H9 (cell line): Measurements from ENCODE around the gene KISS1R. TPM values are rescaled to one million over a fixed set of nuclear protein-coding genes. Genes with fewer than 3 reads are reported as not detected.

Experiments used
- DNase-seq: peaks from one replicate; pipeline ENCODE4 v3.0.0-alpha.2; 2017
- H2AFZ ChIP-seq: one replicate; pipeline ENCODE4 v1.6.1; 2013; ENCODE audit warnings: mild to moderate bottlenecking, low read length, control low read depth, moderate library complexity
- H2AK5ac ChIP-seq: 2 replicates; pipeline ENCODE4 v1.6.1; 2013; ENCODE audit warnings: low read length, control low read depth, mixed read lengths; ENCODE audit not compliant: insufficient read length
- H2BK120ac ChIP-seq: one replicate; pipeline ENCODE4 v1.6.1; 2013; ENCODE audit warnings: low read depth, mild to moderate bottlenecking, low read length, control low read depth, inconsistent platforms; ENCODE audit not compliant: poor library complexity, severe bottlenecking
- H2BK12ac ChIP-seq: 2 replicates; pipeline ENCODE4 v1.6.1; 2013; ENCODE audit warnings: low read length, control low read depth, mixed read lengths, low read depth; ENCODE audit not compliant: insufficient read length
- H2BK15ac ChIP-seq: 2 replicates; pipeline ENCODE4 v1.6.1; 2013; ENCODE audit warnings: low read depth, low read length, control low read depth
- H2BK20ac ChIP-seq: one replicate; pipeline ENCODE4 v1.6.1; 2013; ENCODE audit warnings: low read depth, mild to moderate bottlenecking, low read length, control low read depth, inconsistent platforms; ENCODE audit not compliant: poor library complexity, severe bottlenecking
- H2BK5ac ChIP-seq: 2 replicates; pipeline ENCODE4 v1.6.1; 2013; ENCODE audit warnings: low read length, control low read depth, mixed read lengths; ENCODE audit not compliant: insufficient read length
- H3K14ac ChIP-seq: 2 replicates; pipeline ENCODE4 v1.6.1; 2013; ENCODE audit warnings: low read length, control low read depth; ENCODE audit not compliant: insufficient read depth
- H3K18ac ChIP-seq: 2 replicates; pipeline ENCODE4 v1.6.1; 2013; ENCODE audit warnings: low read depth, mild to moderate bottlenecking, mixed read lengths, low read length, control low read depth; ENCODE audit not compliant: insufficient read length
- H3K23ac ChIP-seq: 2 replicates; pipeline ENCODE4 v1.6.1; 2013; ENCODE audit warnings: low read length, control low read depth, mixed read lengths, low read depth; ENCODE audit not compliant: insufficient read length
- H3K23me2 ChIP-seq: 2 replicates; pipeline ENCODE4 v1.6.1; 2013; ENCODE audit warnings: low read depth, mild to moderate bottlenecking, mixed read lengths, low read length, control low read depth; ENCODE audit not compliant: insufficient read length, poor library complexity, severe bottlenecking
- H3K27ac ChIP-seq: 2 replicates; pipeline ENCODE4 v1.5.1; 2013; ENCODE audit warnings: low read length, control low read depth, mixed read lengths, low read depth; ENCODE audit not compliant: insufficient read length
- H3K27me3 ChIP-seq: 2 replicates; pipeline ENCODE4 v1.6.1; 2013; ENCODE audit warnings: low read length, control low read depth, inconsistent platforms; ENCODE audit not compliant: insufficient read depth
- H3K4ac ChIP-seq: 2 replicates; pipeline ENCODE4 v1.6.1; 2013; ENCODE audit warnings: low read depth, mild to moderate bottlenecking, control low read depth, inconsistent platforms, low read length, moderate library complexity
- H3K4me1 ChIP-seq: 2 replicates; pipeline ENCODE4 v1.6.1; 2013; ENCODE audit warnings: low read length, control low read depth, inconsistent platforms; ENCODE audit not compliant: insufficient read depth
- H3K4me2 ChIP-seq: 2 replicates; pipeline ENCODE4 v1.6.1; 2013; ENCODE audit warnings: low read length, control low read depth, mixed read lengths; ENCODE audit not compliant: insufficient read length, insufficient read depth
- H3K56ac ChIP-seq: 2 replicates; pipeline ENCODE4 v1.6.1; 2013; ENCODE audit warnings: low read depth, mild to moderate bottlenecking, mixed read lengths, low read length, control low read depth; ENCODE audit not compliant: insufficient read length
- H3K79me1 ChIP-seq: 2 replicates; pipeline ENCODE4 v1.6.1; 2013; ENCODE audit warnings: low read depth, mild to moderate bottlenecking, moderate library complexity, low read length, control low read depth, inconsistent platforms; ENCODE audit not compliant: insufficient read depth, poor library complexity, severe bottlenecking
- H3K79me2 ChIP-seq: 2 replicates; pipeline ENCODE4 v1.6.1; 2013; ENCODE audit warnings: low read length, control low read depth, inconsistent platforms; ENCODE audit not compliant: insufficient read depth
- H3K9ac ChIP-seq: 2 replicates; pipeline ENCODE4 v1.6.1; 2013; ENCODE audit warnings: low read length, control low read depth, mixed read lengths; ENCODE audit not compliant: insufficient read length; ENCODE audit errors: extremely low read depth
- H3K9me3 ChIP-seq: one replicate; pipeline ENCODE4 v1.6.1; 2013; ENCODE audit warnings: low read depth, low read length, inconsistent platforms; ENCODE audit not compliant: control insufficient read depth
- H3T11ph ChIP-seq: one replicate; pipeline ENCODE4 v1.6.1; 2013; ENCODE audit warnings: mild to moderate bottlenecking, low read length, control low read depth, inconsistent platforms
- H4K20me1 ChIP-seq: one replicate; pipeline ENCODE4 v1.6.1; 2013; ENCODE audit not compliant: control insufficient read depth, insufficient read length, insufficient read depth
- H4K5ac ChIP-seq: 2 replicates; pipeline ENCODE4 v1.6.1; 2013; ENCODE audit warnings: low read depth, mild to moderate bottlenecking, mixed read lengths, low read length, control low read depth; ENCODE audit not compliant: insufficient read length
- H4K8ac ChIP-seq: replicated peaks from 2 replicates; pipeline ENCODE4 v1.6.1; 2013; ENCODE audit warnings: low read length, control low read depth, mixed read lengths, low read depth; ENCODE audit not compliant: insufficient read length
- H4K91ac ChIP-seq: 2 replicates; pipeline ENCODE4 v1.6.1; 2013; ENCODE audit warnings: low read depth, mild to moderate bottlenecking, moderate library complexity, mixed read lengths, low read length, control low read depth; ENCODE audit not compliant: insufficient read length
- H3K27ac Mint-ChIP-seq, 3 experiments: 2 replicates in 2 of 3; 3 replicates in 1 of 3; pipeline ENCODE4 v1.8.0; 2020 to 2021; ENCODE audit warnings: mixed read lengths in 3 of 3, mild to moderate bottlenecking in 1 of 3, moderate library complexity in 1 of 3
- H3K27me3 Mint-ChIP-seq: 2 replicates; pipeline ENCODE4 v1.8.0; 2021; ENCODE audit warnings: low read depth, mild to moderate bottlenecking, moderate library complexity, mixed read lengths
- H3K36me3 Mint-ChIP-seq, 3 experiments: 2 replicates in 2 of 3; 3 replicates in 1 of 3; pipeline ENCODE4 v1.8.0; 2020 to 2021; ENCODE audit warnings: low read depth in 3 of 3, mixed read lengths in 3 of 3; ENCODE audit not compliant: insufficient read depth in 1 of 3
- H3K4me1 Mint-ChIP-seq, 2 experiments: 2 replicates each; pipeline ENCODE4 v1.8.0; 2020; ENCODE audit warnings: mixed read lengths in 2 of 2
- H3K4me3 Mint-ChIP-seq, 2 experiments: 2 replicates in 1 of 2; 3 replicates in 1 of 2; pipeline ENCODE4 v1.8.0; 2020 to 2021; ENCODE audit warnings: mild to moderate bottlenecking in 2 of 2, mixed read lengths in 2 of 2, moderate library complexity in 1 of 2
- H3K9me3 Mint-ChIP-seq, 2 experiments: 2 replicates in 1 of 2; 3 replicates in 1 of 2; pipeline ENCODE4 v1.8.0; 2020; ENCODE audit warnings: mild to moderate bottlenecking in 2 of 2, mixed read lengths in 2 of 2, moderate library complexity in 1 of 2
- WGBS: extraction: QIAGEN DNeasy Blood & Tissue Kit; methylation state at CpG from one replicate; pipeline ENCODE4 v1.1.7; 2013; ENCODE audit warnings: missing lambda C conversion rate, low lambda C conversion rate, mixed read lengths; ENCODE audit not compliant: insufficient read length; ENCODE audit errors: extremely low coverage; 5-methylcytosine and 5-hydroxymethylcytosine counted together
- total RNA-seq: library from RNA; stranded (reverse); gene quantifications from 2 replicates; pipeline ENCODE4 v1.2.1, GENCODE V29; 2021
- TF ChIP-seq, protein P1 (sequence below): fragments of 200-600 bp; sonication (generic); conservative IDR thresholded peaks from 3 replicates; pipeline ENCODE4 v1.8.0; 2021; ENCODE audit warnings: antibody characterized with exemption, mild to moderate bottlenecking

The KISS1R gene
- total RNA-seq, 1 experiment from 2014 or later: 3.3 TPM

- no peak for DNase-seq
- Histone ChIP-seq H2AK5ac (no peak overlapping the region), H2BK15ac (no peak overlapping the region), H3K18ac (no peak overlapping the region), H3K27me3 (no peaks in the 10 kb centered on the region), H3K79me1 (peaks cover 3% of the 10 kb centered on the region), H2BK12ac (no peak overlapping the region), H3K27ac (no peak overlapping the region), H2AFZ (no peak overlapping the region), H3K23ac (no peak overlapping the region), H2BK20ac (no peak overlapping the region), H2BK5ac (no peak overlapping the region), H3K23me2 (no peaks in the 10 kb centered on the region), H3K4me2 (no peak overlapping the region), H4K91ac (no peak overlapping the region), H3K79me2 (no peaks in the 10 kb centered on the region), H4K5ac (no peak overlapping the region), H3K9ac (no peak overlapping the region), H3K14ac (no peak overlapping the region; the same call in 1 of the 2 replicates), H2BK120ac (no peak overlapping the region), H4K8ac (no peak overlapping the region), H3T11ph (no peak overlapping the region), H3K9me3 (no peaks in the 10 kb centered on the region), H3K56ac (no peak overlapping the region), H4K20me1 (no peaks in the 10 kb centered on the region), H3K4ac (no peak overlapping the region), H3K4me1 (peaks cover 2% of the 10 kb centered on the region; the same call in 1 of the 2 replicates)
- no CpG with 5 or more reads among the region's 36 CpGs for WGBS
- Mint-ChIP-seq H3K36me3 (peaks cover 6 to 31% (median 18%) of the 10 kb centered on the region in 3 experiments; a peak in 6 of 7 replicates), H3K4me1 (peaks cover 4 to 53% of the 10 kb centered on the region in 2 experiments), H3K27me3 (no peaks in the 10 kb centered on the region), H3K4me3 (no peak overlapping the region), H3K27ac (peak overlapping the region; percentile 59 to 96 (median 75); a peak in 6 of 7 replicates), H3K9me3 (peaks cover 0 to 2% of the 10 kb centered on the region in 2 experiments; a peak in 2 of 5 replicates)
- TF ChIP-seq, protein P1, sequence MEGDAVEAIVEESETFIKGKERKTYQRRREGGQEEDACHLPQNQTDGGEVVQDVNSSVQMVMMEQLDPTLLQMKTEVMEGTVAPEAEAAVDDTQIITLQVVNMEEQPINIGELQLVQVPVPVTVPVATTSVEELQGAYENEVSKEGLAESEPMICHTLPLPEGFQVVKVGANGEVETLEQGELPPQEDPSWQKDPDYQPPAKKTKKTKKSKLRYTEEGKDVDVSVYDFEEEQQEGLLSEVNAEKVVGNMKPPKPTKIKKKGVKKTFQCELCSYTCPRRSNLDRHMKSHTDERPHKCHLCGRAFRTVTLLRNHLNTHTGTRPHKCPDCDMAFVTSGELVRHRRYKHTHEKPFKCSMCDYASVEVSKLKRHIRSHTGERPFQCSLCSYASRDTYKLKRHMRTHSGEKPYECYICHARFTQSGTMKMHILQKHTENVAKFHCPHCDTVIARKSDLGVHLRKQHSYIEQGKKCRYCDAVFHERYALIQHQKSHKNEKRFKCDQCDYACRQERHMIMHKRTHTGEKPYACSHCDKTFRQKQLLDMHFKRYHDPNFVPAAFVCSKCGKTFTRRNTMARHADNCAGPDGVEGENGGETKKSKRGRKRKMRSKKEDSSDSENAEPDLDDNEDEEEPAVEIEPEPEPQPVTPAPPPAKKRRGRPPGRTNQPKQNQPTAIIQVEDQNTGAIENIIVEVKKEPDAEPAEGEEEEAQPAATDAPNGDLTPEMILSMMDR: no peak
Measured at GRCh38 chr19:958967-959855, 42.1 kb downstream of the KISS1R start.
